ENCODE measurements around the gene ZIC1. TPM values are rescaled to one million over a fixed set of nuclear protein-coding genes. Genes with fewer than 3 reads are reported as not detected.

Gene ZIC1
- total RNA-seq, 2 donors from 2014 or later: not detected

DNA sequence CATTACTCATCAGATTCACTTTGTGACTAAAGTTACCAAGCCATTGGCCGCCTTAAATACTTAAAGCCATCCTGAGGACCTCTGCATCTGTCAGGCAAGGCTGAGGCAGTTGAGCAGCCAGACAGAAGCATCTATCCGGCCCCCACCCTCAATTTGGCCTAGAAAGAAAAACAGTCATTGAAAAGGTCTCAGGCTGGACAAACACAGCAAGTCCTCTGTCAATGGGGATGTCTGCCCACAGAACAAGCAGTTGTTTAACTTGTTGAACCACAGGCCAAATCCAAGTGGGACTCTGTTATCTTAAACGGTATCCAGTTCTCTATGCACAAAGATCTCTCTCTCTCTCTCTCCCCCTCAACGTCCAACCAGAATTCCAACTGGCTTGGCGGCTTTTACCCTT is 5.7 kb upstream of the ZIC1 start:
- intact Hi-C loops (cut with DNase I): no loop called here
- no peak for TF ChIP-seq POLR2A (IDR thresholded peaks at IDR 0.05)
- no peak for TF ChIP-seq POLR2AphosphoS5 (IDR thresholded peaks at IDR 0.05)
- TF ChIP-seq, protein P1, sequence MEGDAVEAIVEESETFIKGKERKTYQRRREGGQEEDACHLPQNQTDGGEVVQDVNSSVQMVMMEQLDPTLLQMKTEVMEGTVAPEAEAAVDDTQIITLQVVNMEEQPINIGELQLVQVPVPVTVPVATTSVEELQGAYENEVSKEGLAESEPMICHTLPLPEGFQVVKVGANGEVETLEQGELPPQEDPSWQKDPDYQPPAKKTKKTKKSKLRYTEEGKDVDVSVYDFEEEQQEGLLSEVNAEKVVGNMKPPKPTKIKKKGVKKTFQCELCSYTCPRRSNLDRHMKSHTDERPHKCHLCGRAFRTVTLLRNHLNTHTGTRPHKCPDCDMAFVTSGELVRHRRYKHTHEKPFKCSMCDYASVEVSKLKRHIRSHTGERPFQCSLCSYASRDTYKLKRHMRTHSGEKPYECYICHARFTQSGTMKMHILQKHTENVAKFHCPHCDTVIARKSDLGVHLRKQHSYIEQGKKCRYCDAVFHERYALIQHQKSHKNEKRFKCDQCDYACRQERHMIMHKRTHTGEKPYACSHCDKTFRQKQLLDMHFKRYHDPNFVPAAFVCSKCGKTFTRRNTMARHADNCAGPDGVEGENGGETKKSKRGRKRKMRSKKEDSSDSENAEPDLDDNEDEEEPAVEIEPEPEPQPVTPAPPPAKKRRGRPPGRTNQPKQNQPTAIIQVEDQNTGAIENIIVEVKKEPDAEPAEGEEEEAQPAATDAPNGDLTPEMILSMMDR (IDR thresholded peaks at IDR 0.05): no peak
- 43% methylated on average over 5 of the region's 5 CpGs for WGBS
- no peak for DNase-seq (ENCODE audit: low spot score)
- H3K36me3 ChIP-seq: no peaks in the 10 kb centered on the region
- H3K27ac ChIP-seq: no peak overlapping the region
- no peak overlapping the region for H3K4me3 ChIP-seq
- no peaks in the 10 kb centered on the region for H3K9me3 ChIP-seq
- H3K4me1 ChIP-seq (replicated peaks): no peaks in the 10 kb centered on the region
- H3K27me3 ChIP-seq (replicated peaks; ENCODE audit: insufficient read depth): peaks cover 47% of the 10 kb centered on the region

DNA sequence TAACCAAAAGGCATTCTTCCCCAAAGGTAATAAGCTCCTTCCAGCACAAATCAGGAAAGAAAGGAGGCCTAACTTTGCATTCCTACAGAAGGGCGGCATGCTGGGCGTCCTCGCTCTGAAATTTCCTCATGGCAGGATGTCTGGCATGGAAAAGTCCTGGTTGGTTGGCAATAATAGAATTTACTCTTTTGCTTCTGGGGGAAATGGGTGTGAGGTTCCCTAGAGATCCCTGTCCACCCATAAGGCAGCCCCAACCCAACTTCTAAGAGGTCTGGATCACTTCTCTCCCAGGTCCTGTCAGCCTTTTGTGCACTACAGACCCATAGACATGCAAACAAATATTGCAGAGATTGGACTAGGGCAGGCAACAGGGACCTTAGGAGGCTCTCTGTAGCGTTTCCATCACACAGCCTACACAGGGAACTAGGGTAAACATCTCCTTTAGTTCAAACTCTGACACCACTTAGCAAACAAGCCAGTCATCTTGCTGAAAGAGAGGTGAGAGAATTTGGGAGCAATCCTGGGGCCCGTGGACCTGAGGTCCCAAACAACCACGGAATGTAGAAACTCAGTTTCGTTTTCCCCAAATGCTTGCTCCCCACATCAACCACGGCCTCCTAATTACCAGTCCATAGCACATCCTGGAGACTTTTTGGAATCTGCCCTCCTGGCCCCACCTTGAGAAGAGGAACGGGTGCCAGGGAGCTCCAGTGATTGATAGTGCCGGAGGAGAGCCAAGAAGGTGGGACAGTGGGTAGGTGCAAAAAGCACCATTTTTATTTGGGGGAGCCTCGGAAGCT is 5.0 kb upstream of the ZIC1 start:
- no peak for DNase-seq (ENCODE audit: low spot score)
- TF ChIP-seq POLR2A (IDR thresholded peaks at IDR 0.05) (no peak), POLR2AphosphoS5 (IDR thresholded peaks at IDR 0.05) (no peak)
- TF ChIP-seq, protein P1 (IDR thresholded peaks at IDR 0.05): no peak
- 36% methylated on average over 11 of the region's 11 CpGs for WGBS
- no peaks in the 10 kb centered on the region for H3K4me1 ChIP-seq (replicated peaks)
- H3K27me3 ChIP-seq (replicated peaks; ENCODE audit: insufficient read depth): peaks cover 44% of the 10 kb centered on the region
- H3K27ac ChIP-seq: no peak overlapping the region
- H3K36me3 ChIP-seq: no peaks in the 10 kb centered on the region
- H3K4me3 ChIP-seq: no peak overlapping the region
- intact Hi-C loops (cut with DNase I): no loop called here
- no peaks in the 10 kb centered on the region for H3K9me3 ChIP-seq

DNA sequence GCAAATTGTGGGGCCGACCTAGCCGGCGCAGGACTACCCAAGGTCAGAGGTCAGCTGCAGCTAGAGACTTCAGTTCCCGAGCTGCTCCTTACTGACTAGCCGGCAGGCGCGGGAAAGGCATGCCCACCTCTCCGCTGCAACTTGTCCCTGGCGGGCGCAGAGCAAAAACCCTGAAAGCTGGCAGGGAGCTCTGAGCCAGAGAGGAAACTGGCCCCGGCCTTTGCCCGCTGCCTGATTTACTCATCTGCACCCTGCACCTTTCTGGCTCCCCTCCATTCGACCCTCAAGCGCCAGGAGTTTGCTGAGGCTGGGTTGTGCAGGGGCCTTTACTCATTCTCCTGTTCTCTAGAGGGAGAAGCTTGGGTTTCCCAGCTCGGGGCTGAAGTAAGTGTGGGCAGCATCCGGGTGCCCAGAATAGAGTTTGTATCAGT is 4.3 kb upstream of the ZIC1 start:
- H3K4me1 ChIP-seq (replicated peaks): no peaks in the 10 kb centered on the region
- no peaks in the 10 kb centered on the region for H3K9me3 ChIP-seq
- intact Hi-C loops (cut with DNase I): no loop called here
- no peak overlapping the region for H3K27ac ChIP-seq
- peaks cover 51% of the 10 kb centered on the region for H3K27me3 ChIP-seq (replicated peaks; ENCODE audit: insufficient read depth)
- WGBS: 6% methylated on average over 16 of the region's 16 CpGs
- H3K36me3 ChIP-seq: no peaks in the 10 kb centered on the region
- DNase-seq (ENCODE audit: low spot score): no peak
- no peak for TF ChIP-seq POLR2AphosphoS5 (IDR thresholded peaks at IDR 0.05)
- no peak for TF ChIP-seq POLR2A (IDR thresholded peaks at IDR 0.05)
- TF ChIP-seq, protein P1 (IDR thresholded peaks at IDR 0.05): no peak
- no peak overlapping the region for H3K4me3 ChIP-seq

DNA sequence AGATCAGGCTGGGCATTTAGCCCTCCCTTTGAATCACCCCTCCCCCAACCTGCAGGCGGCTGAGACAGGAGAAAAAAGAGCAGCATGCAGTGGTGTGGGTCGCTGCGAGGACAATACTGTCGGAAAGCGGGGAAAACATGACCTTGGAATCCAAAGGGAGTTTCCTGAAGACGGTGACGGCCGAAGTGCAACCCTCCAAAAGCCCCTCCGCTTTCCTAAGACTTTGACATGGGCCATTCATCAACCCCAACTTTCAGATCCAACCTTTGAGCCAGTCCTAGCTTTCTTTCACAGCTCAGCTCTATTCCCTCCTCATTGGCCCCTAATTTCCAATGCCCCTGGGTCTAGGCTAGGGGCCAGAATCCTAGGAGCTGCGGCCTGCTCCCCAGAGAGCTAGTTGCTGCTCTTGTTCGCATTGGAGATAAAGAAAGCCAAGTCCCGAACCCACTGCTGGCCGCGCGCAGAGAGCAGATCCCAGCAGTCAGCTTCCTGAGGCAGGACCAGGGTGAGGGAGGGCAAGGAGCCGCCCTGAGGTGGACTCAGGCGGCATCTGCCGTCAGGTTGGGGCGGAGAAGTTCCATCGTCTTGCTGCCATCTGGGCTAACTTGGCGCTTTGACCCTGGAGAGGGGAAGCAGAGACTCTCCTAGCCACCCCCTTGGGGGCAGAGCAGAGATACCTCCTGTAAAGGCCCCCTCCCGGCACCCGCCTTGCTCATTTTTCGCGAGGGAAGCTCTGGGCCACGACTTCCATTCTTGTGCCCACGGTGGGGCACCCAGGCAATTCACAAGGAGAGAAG is 3.7 kb upstream of the ZIC1 start:
- WGBS: 11% methylated on average over 27 of the region's 27 CpGs
- Histone ChIP-seq H3K9me3 (no peaks in the 10 kb centered on the region), H3K4me1 (replicated peaks) (no peaks in the 10 kb centered on the region), H3K27me3 (replicated peaks; ENCODE audit: insufficient read depth) (peaks cover 52% of the 10 kb centered on the region), H3K27ac (no peak overlapping the region), H3K36me3 (no peaks in the 10 kb centered on the region), H3K4me3 (no peak overlapping the region)
- intact Hi-C loops (cut with DNase I): no loop called here
- DNase-seq (ENCODE audit: low spot score): no peak
- TF ChIP-seq POLR2AphosphoS5 (IDR thresholded peaks at IDR 0.05): no peak
- TF ChIP-seq, protein P1 (IDR thresholded peaks at IDR 0.05): no peak
